Fibroblast of skin of right biceps (primary cell): ENCODE results near the gene COLEC12.

Source experiments
- DNase-seq: peaks from one replicate; pipeline ENCODE4 v3.0.0-alpha.2; 2013

COLEC12 gene

GRCh38 chr18:267688-268552, 232.6 kb downstream of the COLEC12 start, which contains the start of gene THOC1:
Gene THOC1, minus strand, starts transcription at chr18:268047. Its CDS starts 28 bp downstream, at chr18:268019.
- peak; percentile 94 for DNase-seq

- no peak for DNase-seq
These were observed 233.2 kb downstream of the COLEC12 start for GRCh38 chr18:267380-267687.
